A549 (cell line): ENCODE results near the gene ANKRD40CL. TPM values are rescaled to one million over a fixed set of nuclear protein-coding genes. Genes with fewer than 3 reads are reported as not detected.
A peak's percentile ranks its signal among the peaks of the same experiment; 100 is the strongest.

ENCODE experiments used
- ATAC-seq, 2 experiments: fragments of 200-7000 bp in 1 of 2; fragments of >200 bp in 1 of 2; cut with Nextera tagmentation in 1 of 2; cut with Tn5 transposase in 1 of 2; 3 replicates each; pipeline versions ENCODE4 v1.8.0 to v1.9.1; 2018 to 2020; ENCODE audit warnings: mild to moderate bottlenecking in 1 of 2, moderate library complexity in 1 of 2
- CTCF ChIA-PET: fragments of 300-600 bp; sonication (Branson Sonifier 250); formaldehyde crosslinking; extraction: SDS; loops from one replicate; lab custom pipeline; 2021; ENCODE audit warnings: antibody characterized with exemption, inconsistent platforms; lab: Yijun Ruan, JAX
- POLR2A ChIA-PET: fragments of 350-600 bp; formaldehyde crosslinking; extraction: SDS; loops from one replicate; lab custom pipeline; 2021; ENCODE audit warnings: antibody characterized with exemption, inconsistent platforms; lab: Yijun Ruan, JAX
- DNase-seq, 2 experiments: peaks; one replicate each; pipeline versions ENCODE4 v3.0.0 to v3.0.0-alpha.2; 2011 to 2016; ENCODE audit warnings: low read depth in 1 of 2, low spot score in 1 of 2
- FAIRE-seq: peaks from 2 replicates; lab custom pipeline; 2011; peaks lifted over from hg19 to GRCh38; lab: Jason Lieb, UNC
- H3K27ac ChIP-seq, 2 experiments: fragments of >200 bp; sonication (Bioruptor Twin); formaldehyde crosslinking; 3 replicates each; pipeline ENCODE4 v1.5.1; 2016 to 2017
- H3K4me1 ChIP-seq: fragments of >200 bp; sonication (Bioruptor Twin); formaldehyde crosslinking; 3 replicates; pipeline ENCODE4 v1.6.1; 2016
- H3K4me2 ChIP-seq: fragments of >200 bp; sonication (Bioruptor Twin); formaldehyde crosslinking; 3 replicates; pipeline ENCODE4 v1.6.1; 2016
- H3K4me3 ChIP-seq: fragments of >200 bp; sonication (Bioruptor Twin); formaldehyde crosslinking; 3 replicates; pipeline ENCODE4 v1.5.1; 2016
- H3K9me3 ChIP-seq: fragments of >200 bp; sonication (Bioruptor Twin); formaldehyde crosslinking; 3 replicates; pipeline ENCODE4 v1.6.1; 2016
- ATOH8 ChIP-seq: fragments of 250-450 bp; sonication (Bioruptor Pico); IDR thresholded peaks from 2 replicates; pipeline ENCODE4 v1.5.0; 2020; ENCODE audit warnings: low read depth, mild to moderate bottlenecking, moderate library complexity
- BCL3 ChIP-seq: fragments of >200 bp; sonication (Bioruptor Twin); formaldehyde crosslinking; IDR thresholded peaks from 3 replicates; pipeline ENCODE4 v1.6.1; 2016
- BHLHE40 ChIP-seq: IDR thresholded peaks from 2 replicates; pipeline ENCODE4 v1.6.1; 2012; ENCODE audit warnings: low read depth, low read length, inconsistent platforms
- CBX2 ChIP-seq: fragments of 200-600 bp; sonication (generic); IDR thresholded peaks from 2 replicates; pipeline ENCODE4 v1.6.1; 2016; ENCODE audit warnings: low read depth, mild to moderate bottlenecking, borderline replicate concordance
- EHMT2 ChIP-seq: fragments of 200-600 bp; sonication (generic); IDR thresholded peaks from 2 replicates; pipeline ENCODE4 v1.6.1; 2016; ENCODE audit warnings: antibody characterized with exemption, low read depth, mild to moderate bottlenecking, moderate library complexity
- ELK1 ChIP-seq: fragments of 150-350 bp; IDR thresholded peaks from 2 replicates; pipeline ENCODE4 v1.6.1; 2014; ENCODE audit warnings: low read depth, mild to moderate bottlenecking, low read length
- FOSB ChIP-seq: fragments of 250-450 bp; sonication (Bioruptor Pico); IDR thresholded peaks from 2 replicates; pipeline ENCODE4 v1.5.0; 2020; ENCODE audit warnings: mild to moderate bottlenecking, moderate library complexity
- HMGXB4 ChIP-seq: fragments of 250-450 bp; sonication (Bioruptor Pico); IDR thresholded peaks from 2 replicates; pipeline ENCODE4 v1.5.0; 2021; ENCODE audit warnings: mild to moderate bottlenecking, moderate library complexity, borderline replicate concordance
- HOXB13 ChIP-seq: fragments of 250-450 bp; sonication (Bioruptor Pico); IDR thresholded peaks from 2 replicates; pipeline ENCODE4 v1.5.0; 2020; ENCODE audit warnings: low read depth, mild to moderate bottlenecking, moderate library complexity
- JUN ChIP-seq, 2 experiments: fragments of >200 bp; sonication (Bioruptor Twin); formaldehyde crosslinking; IDR thresholded peaks; 2 replicates in 1 of 2; 3 replicates in 1 of 2; pipeline ENCODE4 v1.6.1; 2016 to 2017
- JUNB ChIP-seq: fragments of >200 bp; sonication (Bioruptor Twin); formaldehyde crosslinking; IDR thresholded peaks from 2 replicates; pipeline ENCODE4 v1.6.1; 2016
- KDM1A ChIP-seq: fragments of 200-600 bp; sonication (generic); IDR thresholded peaks from 2 replicates; pipeline ENCODE4 v1.6.1; 2016; ENCODE audit warnings: low read depth, mild to moderate bottlenecking
- KDM5A ChIP-seq: fragments of 200-600 bp; sonication (generic); IDR thresholded peaks from 2 replicates; pipeline ENCODE4 v1.6.1; 2016; ENCODE audit warnings: antibody characterized with exemption, mild to moderate bottlenecking
- MYC ChIP-seq: IDR thresholded peaks from 2 replicates; pipeline ENCODE4 v1.6.1; 2012; ENCODE audit warnings: mild to moderate bottlenecking, inconsistent platforms, low read length, improper control_type of control experiment, borderline replicate concordance
- NPAS2 ChIP-seq: fragments of 250-450 bp; sonication (Bioruptor Pico); IDR thresholded peaks from 2 replicates; pipeline ENCODE4 v1.8.0; 2022; ENCODE audit warnings: mild to moderate bottlenecking, moderate library complexity, borderline replicate concordance
- POLR2A ChIP-seq: IDR thresholded peaks from 2 replicates; pipeline ENCODE4 v1.6.1; 2012; ENCODE audit warnings: mild to moderate bottlenecking, low read length
- RCOR1 ChIP-seq: fragments of 150-350 bp; IDR thresholded peaks from 2 replicates; pipeline ENCODE4 v1.6.1; 2014; ENCODE audit warnings: antibody characterized with exemption, low read length, low read depth
- RNF2 ChIP-seq: fragments of 200-600 bp; sonication (generic); IDR thresholded peaks from 2 replicates; pipeline ENCODE4 v1.6.1; 2016; ENCODE audit warnings: low read depth, mild to moderate bottlenecking, antibody characterized with exemption, moderate library complexity, borderline replicate concordance
- TFCP2L1 ChIP-seq: fragments of 250-450 bp; sonication (Bioruptor Pico); IDR thresholded peaks from 2 replicates; pipeline ENCODE4 v1.5.0; 2021; ENCODE audit warnings: mild to moderate bottlenecking
- USF2 ChIP-seq: fragments of 450-650 bp; IDR thresholded peaks from 2 replicates; pipeline ENCODE4 v1.6.1; 2014; ENCODE audit warnings: antibody characterized with exemption
- ZFP36 ChIP-seq: fragments of 450-650 bp; IDR thresholded peaks from 2 replicates; pipeline ENCODE4 v1.6.1; 2014; ENCODE audit warnings: borderline replicate concordance; ENCODE audit not compliant: partially characterized antibody
- ZNF302 ChIP-seq: fragments of 250-450 bp; sonication (Bioruptor Pico); IDR thresholded peaks from 2 replicates; pipeline ENCODE4 v1.9.0; 2021; ENCODE audit warnings: inconsistent platforms, mild to moderate bottlenecking, moderate library complexity
- WGBS: methylation state at CpG from one replicate; pipeline ENCODE4 v1.1.6; 2017; ENCODE audit errors: missing lambda C conversion rate; 5-methylcytosine and 5-hydroxymethylcytosine counted together
- polyA plus RNA-seq, 4 experiments: library from polyadenylated mRNA; depleted of rRNA in 3 of 4; stranded (reverse); fragments of >200 nt; fragmentation: RNase III in 1 of 4; extraction: RNeasy Plus Mini Kit Qiagen cat#74134 plus additional on column Dnase treatment in 1 of 4; gene quantifications; 2 replicates in 3 of 4; 3 replicates in 1 of 4; pipeline ENCODE4 v1.2.3, GENCODE V29; 2011 to 2017

The ANKRD40CL gene
- polyA plus RNA-seq, 2 of the 4 experiments (the other 2 are of a cell fraction): 0.13 to 0.18 TPM

- Histone ChIP-seq H3K4me3 (no peak overlapping the region), H3K9me3 (no peaks in the 10 kb centered on the region), H3K27ac (no peak overlapping the region), H3K4me1 (no peaks in the 10 kb centered on the region), H3K4me2 (no peak overlapping the region)
- WGBS: 91% methylated on average over 6 of the region's 6 CpGs
- ATAC-seq: no peak; a peak in 1 of 6 replicates
- TF ChIP-seq USF2: no peak
- TF ChIP-seq JUNB: no peak
- no peak for TF ChIP-seq POLR2A
- TF ChIP-seq RNF2: no peak
- no peak for TF ChIP-seq KDM5A
- TF ChIP-seq CBX2: no peak
- no peak for TF ChIP-seq ATOH8 (CRISPR knock-in tag)
- no peak for TF ChIP-seq JUN (IDR thresholded peaks at IDR 0.05)
- no peak for TF ChIP-seq RCOR1
- no peak for TF ChIP-seq MYC
- no peak for TF ChIP-seq NPAS2 (CRISPR knock-in tag)
- TF ChIP-seq BCL3: no peak
- TF ChIP-seq ZFP36: no peak
- TF ChIP-seq FOSB (CRISPR knock-in tag): no peak
- TF ChIP-seq TFCP2L1 (CRISPR knock-in tag): no peak
- ChIA-PET CTCF (interaction anchor here (0.9 to 3.5 kb wide), 3 partner anchors 18 to 54 kb away, joined by 3 to 11 read pairs (median 5); partner anchors contain the start of gene ANKRD40CL), POLR2A (no interaction called here)
- DNase-seq: no peak
- peak; percentile 76 for FAIRE-seq
Measured at GRCh38 chr17:50749245-50749644, 18.1 kb downstream of the ANKRD40CL start.

- no peak for DNase-seq
- no peak overlapping the region for H3K4me2 ChIP-seq
- no peak for ATAC-seq
- H3K9me3 ChIP-seq: no peaks in the 10 kb centered on the region
- TF ChIP-seq USF2: no peak
- TF ChIP-seq EHMT2: no peak
- no peak for TF ChIP-seq JUNB
- TF ChIP-seq, all 56 proteins: peak for 0
- POLR2A ChIA-PET: interaction anchor here (1.4 kb wide), 1 partner anchor 26 kb away, joined by 6 read pairs; the partner anchor contains the start of gene LUC7L3
- H3K27ac ChIP-seq: no peak overlapping the region
- no peaks in the 10 kb centered on the region for H3K4me1 ChIP-seq
- CTCF ChIA-PET: interaction anchor here (1.0 to 2.6 kb wide), 3 partner anchors 11 to 29 kb away, joined by 3 to 8 read pairs (median 6); no protein-coding TSS in a partner anchor
- no peak overlapping the region for H3K4me3 ChIP-seq
- WGBS: 93% methylated on average over 12 of the region's 12 CpGs
- peak; percentile 54 for FAIRE-seq
Measured at GRCh38 chr17:50745631-50746030, 21.7 kb downstream of the ANKRD40CL start.

GRCh38 chr17:50739098-50739497 lies 28.2 kb downstream of the ANKRD40CL start:
- H3K27ac ChIP-seq: no peak overlapping the region
- TF ChIP-seq ZNF302 (CRISPR knock-in tag) (no peak), HMGXB4 (CRISPR knock-in tag) (no peak), KDM5A (no peak), KDM1A (no peak), ELK1 (no peak), HOXB13 (CRISPR knock-in tag) (no peak), BHLHE40 (no peak)
- no peaks in the 10 kb centered on the region for H3K9me3 ChIP-seq
- no peak overlapping the region for H3K4me3 ChIP-seq
- no peak overlapping the region for H3K4me2 ChIP-seq
- FAIRE-seq (no peak), ATAC-seq (no peak), DNase-seq (no peak)
- 47% methylated on average over 2 of the region's 2 CpGs for WGBS
- CTCF ChIA-PET: interaction anchor here (0.8 to 1.3 kb wide), 2 partner anchors 11 to 44 kb away, joined by 3 to 4 read pairs; no protein-coding TSS in a partner anchor
- peaks cover 11% of the 10 kb centered on the region; the same call in 2 of the 3 replicates for H3K4me1 ChIP-seq
- POLR2A ChIA-PET: no interaction called here
